Lower leg skin (tissue), 4 donors: ENCODE results near the gene ASS1. TPM values are rescaled to one million over a fixed set of nuclear protein-coding genes. Genes with fewer than 3 reads are reported as not detected.

Experiments
- DNase-seq, 2 donors: peaks; one replicate each; pipeline ENCODE4 v3.0.0-alpha.2; 2019; ENCODE audit warnings: low spot score in 2 of 2
- H3K4me3 ChIP-seq: fragments of 200-600 bp; sonication (generic); 2 replicates; pipeline ENCODE4 v1.5.1; 2017; ENCODE audit warnings: mild to moderate bottlenecking, low read depth; ENCODE audit not compliant: poor library complexity, severe bottlenecking
- CTCF ChIP-seq, 3 donors: fragments of 450-650 bp; IDR thresholded peaks; one replicate each; pipeline ENCODE4 v1.5.1; 2016; ENCODE audit warnings: antibody characterized with exemption in 3 of 3, mild to moderate bottlenecking in 3 of 3, moderate library complexity in 2 of 3
- POLR2A ChIP-seq, 2 donors: fragments of 450-650 bp; IDR thresholded peaks; one replicate each; pipeline ENCODE4 v1.6.1; 2016 to 2017; ENCODE audit warnings: antibody characterized with exemption in 2 of 2, mild to moderate bottlenecking in 1 of 2, moderate library complexity in 1 of 2
- WGBS, 2 donors: methylation state at CpG; one replicate each; pipeline ENCODE4 v1.1.5; 2018; 5-methylcytosine and 5-hydroxymethylcytosine counted together
- intact Hi-C: fragments of 100-400 bp; cut with DNase I; formaldehyde crosslinking; loops from one replicate; pipeline ENCODE4 v1.15.0; 2023; ENCODE audit warnings: low total_unique reads
- total RNA-seq, 4 donors: library from RNA; depleted of rRNA; stranded (reverse); fragments of >200 nt; gene quantifications; one replicate each; pipeline ENCODE4 v1.1.0, GENCODE V29; 2016

Gene ASS1
- total RNA-seq, 4 donors from 2014 or later, result 98.7 to 104 (median 103) TPM

- H3K4me3 ChIP-seq, result no peak overlapping the region
- intact Hi-C loops, result no loop called here
- TF ChIP-seq CTCF (IDR thresholded peaks at IDR 0.05) (no peak), POLR2A (IDR thresholded peaks at IDR 0.05) (no peak)
- DNase-seq, result no peak
- 93 to 95% methylated on average over 6 to 8 of the region's 9 CpGs for WGBS, 2 donors
Measured at GRCh38 chr9:130442746-130443455, 1.9 kb upstream of the ASS1 start.

GRCh38 chr9:130443456-130443801, 1.3 kb upstream of the ASS1 start:
- TF ChIP-seq POLR2A (IDR thresholded peaks at IDR 0.05) (no peak), CTCF (IDR thresholded peaks at IDR 0.05) (no peak)
- no peak for DNase-seq
- H3K4me3 ChIP-seq, result no peak overlapping the region
- intact Hi-C loops, result no loop called here
- 84 to 85% methylated on average over 6 of the region's 6 CpGs for WGBS, 2 donors

GRCh38 chr9:130443840-130444492, 795 bp upstream of the ASS1 start:
- DNase-seq, result no peak
- intact Hi-C loops, result no loop called here
- TF ChIP-seq CTCF (IDR thresholded peaks at IDR 0.05), result no peak
- 39 to 49% methylated on average over 12 to 13 of the region's 14 CpGs for WGBS, 2 donors
- H3K4me3 ChIP-seq, result no peak overlapping the region

GRCh38 chr9:130445268-130445983, 665 bp downstream of the ASS1 start:
- intact Hi-C loops, result no loop called here
- TF ChIP-seq POLR2A (IDR thresholded peaks at IDR 0.05) (no peak), CTCF (IDR thresholded peaks at IDR 0.05) (no peak)
- DNase-seq, result no peak
- peak overlapping the region; percentile 37 for H3K4me3 ChIP-seq
- WGBS, 2 donors, result 4% methylated on average over 25 to 29 of the region's 30 CpGs

- TF ChIP-seq POLR2A (IDR thresholded peaks at IDR 0.05) (no peak), CTCF (IDR thresholded peaks at IDR 0.05) (no peak)
- no peak overlapping the region for H3K4me3 ChIP-seq
- intact Hi-C loops, result no loop called here
- 26 to 32% methylated on average over 13 to 15 of the region's 16 CpGs for WGBS, 2 donors
- peak; percentile 68 to 96 for DNase-seq
Measured at GRCh38 chr9:130446101-130446861, 1.5 kb downstream of the ASS1 start.
